ENCODE results near the gene RYR2.

Gene RYR2

GRCh38 chr1:237411621-237412020, 369.6 kb downstream of the RYR2 start:
- in situ Hi-C loops (cut with MboI; ENCODE audit: low sequenced_read_pairs), result no loop called here

- in situ Hi-C loops (cut with MboI; ENCODE audit: low sequenced_read_pairs), result no loop called here
Measured at GRCh38 chr1:237416924-237417655, 375.1 kb downstream of the RYR2 start.

GRCh38 chr1:237428809-237429208, 386.8 kb downstream of the RYR2 start:
- in situ Hi-C loops (cut with MboI; ENCODE audit: low sequenced_read_pairs), result no loop called here

GRCh38 chr1:237429252-237429651, 387.3 kb downstream of the RYR2 start:
- in situ Hi-C loops (cut with MboI; ENCODE audit: low sequenced_read_pairs), result no loop called here

GRCh38 chr1:237431448-237431847, 389.5 kb downstream of the RYR2 start:
- in situ Hi-C loops (cut with MboI; ENCODE audit: low sequenced_read_pairs), result no loop called here

GRCh38 chr1:237440346-237440745, 398.4 kb downstream of the RYR2 start:
- in situ Hi-C loops (cut with MboI; ENCODE audit: low sequenced_read_pairs), result no loop called here

GRCh38 chr1:237444120-237444790, 402.3 kb downstream of the RYR2 start:
- in situ Hi-C loops (cut with MboI; ENCODE audit: low sequenced_read_pairs), result no loop called here

GRCh38 chr1:237448042-237448441, 406.1 kb downstream of the RYR2 start:
- in situ Hi-C loops (cut with MboI; ENCODE audit: low sequenced_read_pairs), result no loop called here

GRCh38 chr1:237457573-237457972, 415.6 kb downstream of the RYR2 start:
- in situ Hi-C loops (cut with MboI; ENCODE audit: low sequenced_read_pairs), result no loop called here

GRCh38 chr1:237467320-237467719, 425.3 kb downstream of the RYR2 start:
- in situ Hi-C loops (cut with MboI; ENCODE audit: low sequenced_read_pairs), result no loop called here

GRCh38 chr1:237470712-237471338, 428.8 kb downstream of the RYR2 start:
- in situ Hi-C loops (cut with MboI; ENCODE audit: low sequenced_read_pairs), result no loop called here

- in situ Hi-C loops (cut with MboI; ENCODE audit: low sequenced_read_pairs), result no loop called here
Measured at GRCh38 chr1:237471377-237471776, 429.4 kb downstream of the RYR2 start.

GRCh38 chr1:237471956-237472355, 430.0 kb downstream of the RYR2 start:
- in situ Hi-C loops (cut with MboI; ENCODE audit: low sequenced_read_pairs), result no loop called here

- in situ Hi-C loops (cut with MboI; ENCODE audit: low sequenced_read_pairs), result no loop called here
Measured at GRCh38 chr1:237473854-237474253, 431.9 kb downstream of the RYR2 start.

- in situ Hi-C loops (cut with MboI; ENCODE audit: low sequenced_read_pairs), result no loop called here
Measured at GRCh38 chr1:237478082-237478481, 436.1 kb downstream of the RYR2 start.

GRCh38 chr1:237478842-237479241, 436.9 kb downstream of the RYR2 start:
- in situ Hi-C loops (cut with MboI; ENCODE audit: low sequenced_read_pairs), result no loop called here

- in situ Hi-C loops (cut with MboI; ENCODE audit: low sequenced_read_pairs), result no loop called here
Measured at GRCh38 chr1:237482777-237483176, 440.8 kb downstream of the RYR2 start.

- in situ Hi-C loops (cut with MboI; ENCODE audit: low sequenced_read_pairs), result no loop called here
Measured at GRCh38 chr1:237492359-237492758, 450.4 kb downstream of the RYR2 start.

- in situ Hi-C loops (cut with MboI; ENCODE audit: low sequenced_read_pairs), result no loop called here
Measured at GRCh38 chr1:237500566-237500965, 458.6 kb downstream of the RYR2 start.

- in situ Hi-C loops (cut with MboI; ENCODE audit: low sequenced_read_pairs), result no loop called here
Measured at GRCh38 chr1:237503292-237503691, 461.3 kb downstream of the RYR2 start.

GRCh38 chr1:237507005-237507404, 465.0 kb downstream of the RYR2 start:
- in situ Hi-C loops (cut with MboI; ENCODE audit: low sequenced_read_pairs), result no loop called here

- in situ Hi-C loops (cut with MboI; ENCODE audit: low sequenced_read_pairs), result no loop called here
Measured at GRCh38 chr1:237509748-237510147, 467.8 kb downstream of the RYR2 start.

All from HL-60/S4 treated with retinoic acid at 250 ng/mL for 4 days and 3 days (cell line).